ENCODE measurements around the gene SNCG. TPM values are rescaled to one million over a fixed set of nuclear protein-coding genes. Genes with fewer than 3 reads are reported as not detected.
"Not testable (repeated sequence)": the region's sequence is repeated elsewhere in the genome, so short reads cannot be mapped to it uniquely, and the experiment has no call there.

Gene SNCG
- total RNA-seq, 2 donors from 2014 or later = 0.60 to 2.7 TPM

- H3K4me3 ChIP-seq (ENCODE audit: low read length) = no peak overlapping the region
- peaks cover 29% of the 10 kb centered on the region for H3K4me1 Mint-ChIP-seq
- H3K27ac ChIP-seq (ENCODE audit: low read depth, low read length) = no peak overlapping the region
- no peaks in the 10 kb centered on the region for H3K9me3 Mint-ChIP-seq
- no peaks in the 10 kb centered on the region for H3K9me3 ChIP-seq (ENCODE audit: control insufficient read depth, low read length)
- peaks cover 6% of the 10 kb centered on the region for H3K4me1 ChIP-seq (ENCODE audit: control insufficient read depth, insufficient read depth, low read length)
- H3K27me3 ChIP-seq (ENCODE audit: control insufficient read depth, insufficient read depth, low read length, poor library complexity, severe bottlenecking) = no peaks in the 10 kb centered on the region
- DNase-seq = no peak
- H3K27ac Mint-ChIP-seq = no peak overlapping the region
- TF ChIP-seq, protein P1, sequence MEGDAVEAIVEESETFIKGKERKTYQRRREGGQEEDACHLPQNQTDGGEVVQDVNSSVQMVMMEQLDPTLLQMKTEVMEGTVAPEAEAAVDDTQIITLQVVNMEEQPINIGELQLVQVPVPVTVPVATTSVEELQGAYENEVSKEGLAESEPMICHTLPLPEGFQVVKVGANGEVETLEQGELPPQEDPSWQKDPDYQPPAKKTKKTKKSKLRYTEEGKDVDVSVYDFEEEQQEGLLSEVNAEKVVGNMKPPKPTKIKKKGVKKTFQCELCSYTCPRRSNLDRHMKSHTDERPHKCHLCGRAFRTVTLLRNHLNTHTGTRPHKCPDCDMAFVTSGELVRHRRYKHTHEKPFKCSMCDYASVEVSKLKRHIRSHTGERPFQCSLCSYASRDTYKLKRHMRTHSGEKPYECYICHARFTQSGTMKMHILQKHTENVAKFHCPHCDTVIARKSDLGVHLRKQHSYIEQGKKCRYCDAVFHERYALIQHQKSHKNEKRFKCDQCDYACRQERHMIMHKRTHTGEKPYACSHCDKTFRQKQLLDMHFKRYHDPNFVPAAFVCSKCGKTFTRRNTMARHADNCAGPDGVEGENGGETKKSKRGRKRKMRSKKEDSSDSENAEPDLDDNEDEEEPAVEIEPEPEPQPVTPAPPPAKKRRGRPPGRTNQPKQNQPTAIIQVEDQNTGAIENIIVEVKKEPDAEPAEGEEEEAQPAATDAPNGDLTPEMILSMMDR (conservative IDR thresholded peaks at IDR 0.05) = no peak
- no peaks in the 10 kb centered on the region for H3K36me3 ChIP-seq (ENCODE audit: control insufficient read depth, insufficient read depth, low read length)
- H3K9ac ChIP-seq (ENCODE audit: extremely low read depth, low read length, poor library complexity, severe bottlenecking) = no peak overlapping the region
- H3K27me3 Mint-ChIP-seq (ENCODE audit: insufficient read depth) = peaks cover 3% of the 10 kb centered on the region
- H3K4me3 Mint-ChIP-seq = no peak overlapping the region
- 73 to 75% methylated on average over 4 of the region's 4 CpGs for WGBS, 2 experiments (ENCODE audit: insufficient coverage in 1 of 2, insufficient read length in 1 of 2)
- H3K36me3 Mint-ChIP-seq (ENCODE audit: low read depth) = no peaks in the 10 kb centered on the region
These were observed 21.0 kb downstream of the SNCG start for GRCh38 chr10:86979296-86979818.

DNA sequence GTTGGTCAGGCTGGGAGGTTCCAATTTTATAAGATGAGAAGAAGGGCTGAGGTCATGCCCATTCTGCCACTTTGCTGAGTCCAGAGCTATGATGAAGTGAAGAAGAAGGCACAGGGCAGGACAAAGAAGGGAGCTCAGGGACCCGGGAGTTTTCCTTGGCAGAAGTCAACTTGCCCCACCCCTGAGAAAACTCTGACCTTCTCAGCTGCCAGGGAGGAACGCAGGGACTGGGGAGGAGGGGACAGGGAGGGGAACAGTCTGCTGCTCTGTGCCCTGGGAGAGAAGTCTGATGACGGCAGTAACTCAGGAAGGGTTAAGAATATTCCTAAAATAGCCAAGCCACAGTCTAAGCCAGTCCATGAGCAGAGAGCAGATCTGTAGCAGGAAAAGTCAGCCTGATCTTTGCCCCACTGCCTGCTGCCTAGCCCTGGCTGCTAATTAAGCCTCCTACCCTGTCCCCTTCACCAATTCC lies 21.6 kb downstream of the SNCG start:
- H3K4me3 ChIP-seq (ENCODE audit: low read length) = no peak overlapping the region
- H3K36me3 ChIP-seq (ENCODE audit: control insufficient read depth, insufficient read depth, low read length) = no peaks in the 10 kb centered on the region
- Mint-ChIP-seq H3K4me3 (no peak overlapping the region), H3K36me3 (ENCODE audit: low read depth) (no peaks in the 10 kb centered on the region), H3K27me3 (ENCODE audit: insufficient read depth) (no peaks in the 10 kb centered on the region), H3K27ac (no peak overlapping the region), H3K9me3 (no peaks in the 10 kb centered on the region), H3K4me1 (peaks cover 29% of the 10 kb centered on the region)
- no peak overlapping the region for H3K9ac ChIP-seq (ENCODE audit: extremely low read depth, low read length, poor library complexity, severe bottlenecking)
- H3K27me3 ChIP-seq (ENCODE audit: control insufficient read depth, insufficient read depth, low read length, poor library complexity, severe bottlenecking) = no peaks in the 10 kb centered on the region
- H3K9me3 ChIP-seq (ENCODE audit: control insufficient read depth, low read length) = no peaks in the 10 kb centered on the region
- TF ChIP-seq, protein P1 (conservative IDR thresholded peaks at IDR 0.05) = no peak
- H3K4me1 ChIP-seq (ENCODE audit: control insufficient read depth, insufficient read depth, low read length) = peaks cover 6% of the 10 kb centered on the region
- 66 to 88% methylated on average over 1 to 3 of the region's 3 CpGs for WGBS, 2 experiments (ENCODE audit: insufficient coverage in 1 of 2, insufficient read length in 1 of 2)
- H3K27ac ChIP-seq (ENCODE audit: low read depth, low read length) = no peak overlapping the region
- no peak for DNase-seq

DNA sequence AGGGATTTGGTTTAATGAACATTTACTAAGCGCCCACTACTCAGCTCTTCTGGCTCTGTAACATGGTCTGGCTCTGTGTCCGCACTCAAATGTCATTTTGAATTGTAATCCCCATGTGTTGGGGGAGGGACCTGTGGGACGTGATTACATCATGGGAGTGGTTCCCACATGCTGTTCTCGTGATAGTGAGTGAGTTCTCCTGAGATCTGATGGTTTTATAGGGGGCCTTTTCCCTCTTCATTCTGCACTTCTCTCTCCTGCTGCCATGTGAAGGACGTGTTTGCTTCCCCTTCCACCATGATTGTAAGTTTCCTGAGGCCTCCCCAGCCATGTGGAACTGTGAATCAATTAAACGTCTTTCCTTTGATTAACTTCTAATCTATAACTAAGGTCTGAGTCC lies 22.6 kb downstream of the SNCG start:
- H3K4me1 Mint-ChIP-seq = peaks cover 29% of the 10 kb centered on the region
- H3K36me3 ChIP-seq (ENCODE audit: control insufficient read depth, insufficient read depth, low read length); H3K4me1 ChIP-seq (ENCODE audit: control insufficient read depth, insufficient read depth, low read length); H3K9ac ChIP-seq (ENCODE audit: extremely low read depth, low read length, poor library complexity, severe bottlenecking); H3K27me3 Mint-ChIP-seq (ENCODE audit: insufficient read depth); H3K4me3 ChIP-seq (ENCODE audit: low read length); H3K4me3 Mint-ChIP-seq; H3K27me3 ChIP-seq (ENCODE audit: control insufficient read depth, insufficient read depth, low read length, poor library complexity, severe bottlenecking); H3K27ac ChIP-seq (ENCODE audit: low read depth, low read length); DNase-seq; H3K36me3 Mint-ChIP-seq (ENCODE audit: low read depth); H3K9me3 Mint-ChIP-seq; H3K9me3 ChIP-seq (ENCODE audit: control insufficient read depth, low read length); H3K27ac Mint-ChIP-seq: not testable (repeated sequence)
- WGBS, 2 experiments (ENCODE audit: insufficient coverage in 1 of 2, insufficient read length in 1 of 2) = 79 to 92% methylated on average over 2 to 6 of the region's 6 CpGs

DNA sequence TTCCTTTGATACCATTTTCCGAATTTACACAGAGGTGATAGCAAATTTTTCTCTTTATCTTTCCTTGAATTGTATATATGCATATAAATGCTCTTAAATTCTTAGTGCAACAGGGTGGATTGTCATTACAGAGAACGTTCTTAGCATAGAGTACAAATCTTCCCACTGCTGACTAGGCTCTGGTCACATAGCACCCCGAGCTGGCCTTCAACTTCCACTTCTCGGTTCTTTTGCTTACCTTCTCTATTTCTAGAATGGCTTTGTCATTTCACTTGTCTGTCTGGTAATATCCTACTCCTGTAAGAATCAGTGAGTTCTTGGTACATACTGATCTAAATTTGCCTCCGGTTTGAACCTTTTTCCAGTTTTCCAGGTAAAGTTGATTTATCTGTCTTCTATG lies 23.3 kb downstream of the SNCG start:
- no peak overlapping the region for H3K4me3 ChIP-seq (ENCODE audit: low read length)
- H3K27me3 ChIP-seq (ENCODE audit: control insufficient read depth, insufficient read depth, low read length, poor library complexity, severe bottlenecking) = no peaks in the 10 kb centered on the region
- H3K4me1 ChIP-seq (ENCODE audit: control insufficient read depth, insufficient read depth, low read length) = peaks cover 6% of the 10 kb centered on the region
- H3K27ac Mint-ChIP-seq = no peak overlapping the region
- TF ChIP-seq, protein P1 (conservative IDR thresholded peaks at IDR 0.05) = no peak
- no peaks in the 10 kb centered on the region for H3K36me3 Mint-ChIP-seq (ENCODE audit: low read depth)
- WGBS, 2 experiments (ENCODE audit: insufficient coverage in 1 of 2, insufficient read length in 1 of 2) = 93 to 95% methylated on average over 4 to 5 of the region's 5 CpGs
- no peaks in the 10 kb centered on the region for H3K27me3 Mint-ChIP-seq (ENCODE audit: insufficient read depth)
- no peak overlapping the region for H3K27ac ChIP-seq (ENCODE audit: low read depth, low read length)
- no peaks in the 10 kb centered on the region for H3K36me3 ChIP-seq (ENCODE audit: control insufficient read depth, insufficient read depth, low read length)
- H3K9me3 ChIP-seq (ENCODE audit: control insufficient read depth, low read length) = no peaks in the 10 kb centered on the region
- H3K4me1 Mint-ChIP-seq = peaks cover 29% of the 10 kb centered on the region
- no peak overlapping the region for H3K4me3 Mint-ChIP-seq
- H3K9ac ChIP-seq (ENCODE audit: extremely low read depth, low read length, poor library complexity, severe bottlenecking) = no peak overlapping the region
- no peak for DNase-seq
- H3K9me3 Mint-ChIP-seq = no peaks in the 10 kb centered on the region

DNA sequence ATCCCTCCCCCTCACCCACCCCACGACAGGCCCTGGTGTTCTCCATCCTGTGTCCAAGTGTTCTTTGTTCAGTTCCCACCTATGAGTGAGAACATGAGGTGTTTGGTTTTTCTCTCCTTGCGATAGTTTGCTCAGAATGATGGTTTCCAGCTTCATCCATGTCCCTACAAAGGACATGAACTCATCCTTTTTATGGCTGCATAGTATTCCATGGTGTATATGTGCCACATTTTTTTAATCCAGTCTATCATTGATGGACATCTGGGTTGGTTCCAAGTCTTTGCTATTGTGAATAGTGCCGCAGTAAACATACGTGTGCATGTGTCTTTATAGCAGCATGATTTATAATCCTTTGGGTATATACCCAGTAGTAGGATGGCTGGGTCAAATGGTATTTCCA lies 26.1 kb downstream of the SNCG start:
- H3K9me3 Mint-ChIP-seq; H3K27me3 Mint-ChIP-seq (ENCODE audit: insufficient read depth); H3K4me3 Mint-ChIP-seq: not testable (repeated sequence)

More for the DNA sequence above, 26.1 kb downstream of the SNCG start:
- H3K4me3 ChIP-seq (ENCODE audit: low read length); H3K9ac ChIP-seq (ENCODE audit: extremely low read depth, low read length, poor library complexity, severe bottlenecking); H3K27ac Mint-ChIP-seq; H3K27ac ChIP-seq (ENCODE audit: low read depth, low read length); H3K4me1 ChIP-seq (ENCODE audit: control insufficient read depth, insufficient read depth, low read length); DNase-seq; H3K27me3 ChIP-seq (ENCODE audit: control insufficient read depth, insufficient read depth, low read length, poor library complexity, severe bottlenecking); H3K36me3 ChIP-seq (ENCODE audit: control insufficient read depth, insufficient read depth, low read length); H3K36me3 Mint-ChIP-seq (ENCODE audit: low read depth); H3K9me3 ChIP-seq (ENCODE audit: control insufficient read depth, low read length): not testable (repeated sequence)
- 97% methylated on average over 3 of the region's 4 CpGs; no CpG with 5 or more reads in 1 of the 2 experiments for WGBS, 2 experiments (ENCODE audit: insufficient coverage in 1 of 2, insufficient read length in 1 of 2)
- H3K4me1 Mint-ChIP-seq = peaks cover 23% of the 10 kb centered on the region

Data from endodermal cell (in vitro differentiated cells).